Left forelimb (tissue), 1 donor: ENCODE results near the gene CBX8.
A peak's percentile ranks its signal among the peaks of the same experiment; 100 is the strongest.
"Not testable (repeated sequence)": the region's sequence is repeated elsewhere in the genome, so short reads cannot be mapped to it uniquely, and the experiment has no call there.

Experiments
- DNase-seq: peaks from one replicate; pipeline ENCODE4 v3.0.0-alpha.2; 2018; ENCODE audit warnings: low spot score

CBX8 gene

GRCh38 chr17:79779084-79779529 is 17.8 kb downstream of the CBX8 start:
- peak; percentile 64 for DNase-seq

- DNase-seq, result no peak
These were observed 18.3 kb downstream of the CBX8 start for GRCh38 chr17:79778504-79779083.

GRCh38 chr17:79777894-79778503 is 18.9 kb downstream of the CBX8 start, which contains the start of gene CBX2:
CBX2 (plus strand) TSS chr17:79778148; CDS start chr17:79778236, 88 bp downstream.
- peak; percentile 90 for DNase-seq

GRCh38 chr17:79777120-79777893 is 19.6 kb downstream of the CBX8 start:
- DNase-seq, result peak; percentile 87

GRCh38 chr17:79776376-79777119 is 20.3 kb downstream of the CBX8 start:
- DNase-seq, result no peak

GRCh38 chr17:79775632-79776031 is 21.2 kb downstream of the CBX8 start:
- DNase-seq, result no peak

- no peak for DNase-seq
These were observed 22.3 kb downstream of the CBX8 start for GRCh38 chr17:79774561-79774975.

GRCh38 chr17:79772726-79773125 is 24.2 kb downstream of the CBX8 start:
- DNase-seq, result not testable (repeated sequence)

GRCh38 chr17:79771276-79771675 is 25.6 kb downstream of the CBX8 start:
- no peak for DNase-seq

GRCh38 chr17:79769570-79770506 is 27.0 kb downstream of the CBX8 start:
- no peak for DNase-seq

GRCh38 chr17:79765708-79766107 is 31.2 kb downstream of the CBX8 start:
- DNase-seq, result no peak

GRCh38 chr17:79761894-79762589 is 34.8 kb downstream of the CBX8 start:
- peak; percentile 53 for DNase-seq

- DNase-seq, result no peak
These were observed 36.5 kb downstream of the CBX8 start for GRCh38 chr17:79760197-79760906.

- no peak for DNase-seq
These were observed 38.6 kb downstream of the CBX8 start for GRCh38 chr17:79758271-79758670.

GRCh38 chr17:79757140-79757745 is 39.6 kb downstream of the CBX8 start:
- DNase-seq, result no peak

GRCh38 chr17:79755591-79755990 is 41.3 kb downstream of the CBX8 start:
- DNase-seq, result no peak

- DNase-seq, result not testable (repeated sequence)
These were observed 42.0 kb downstream of the CBX8 start for GRCh38 chr17:79754903-79755302.

- DNase-seq, result no peak
These were observed 42.5 kb downstream of the CBX8 start for GRCh38 chr17:79754370-79754769.

GRCh38 chr17:79752175-79752574 is 44.7 kb downstream of the CBX8 start:
- no peak for DNase-seq
